Pancreas (tissue), 10 donors: ENCODE measurements around the gene AANAT. TPM values are rescaled to one million over a fixed set of nuclear protein-coding genes. Genes with fewer than 3 reads are reported as not detected.
A peak's percentile ranks its signal among the peaks of the same experiment; 100 is the strongest.

Experiments
- ATAC-seq, 4 donors: fragments of 200-7000 bp; cut with Tn5 transposase; one replicate each; pipeline versions ENCODE4 v1.8.0 to v1.9.1; 2020; ENCODE audit warnings: mild to moderate bottlenecking in 4 of 4, moderate library complexity in 4 of 4
- DNase-seq, 6 donors: peaks; one replicate each; pipeline ENCODE4 v3.0.0-alpha.2; 2020
- FAIRE-seq: peaks from 2 replicates; lab custom pipeline; 2012; peaks lifted over from hg19 to GRCh38; lab: Jason Lieb, UNC
- H3K27ac ChIP-seq, 4 donors: fragments of 200-600 bp; sonication (generic); 1 replicate in 3 of 4; 2 replicates in 1 of 4; pipeline versions ENCODE4 v1.5.0 to v1.8.0; 2020
- H3K27me3 ChIP-seq, 4 donors: fragments of 200-600 bp; one replicate each; pipeline ENCODE4 v1.8.0; 2021
- H3K36me3 ChIP-seq, 3 donors: fragments of 200-600 bp; sonication (generic) in 1 of 3; one replicate each; pipeline versions ENCODE4 v1.5.0 to v1.8.0; 2020 to 2021
- H3K4me1 ChIP-seq, 3 donors: fragments of 200-600 bp; one replicate each; pipeline ENCODE4 v1.8.0; 2021
- H3K4me3 ChIP-seq, 4 donors: fragments of 200-600 bp; sonication (generic) in 2 of 4; one replicate each; pipeline versions ENCODE4 v1.5.0 to v1.8.0; 2020 to 2021
- H3K9me3 ChIP-seq, 4 donors: fragments of 200-600 bp; one replicate each; pipeline ENCODE4 v1.8.0; 2021
- WGBS, 2 donors: extraction: QIAGEN DNeasy Blood & Tissue Kit; methylation state at CpG; one replicate each; pipeline ENCODE4 v1.1.7; 2013; 5-methylcytosine and 5-hydroxymethylcytosine counted together
- intact Hi-C, 3 donors: fragments of 100-400 bp; cut with DNase I; formaldehyde crosslinking; loops; one replicate each; pipeline versions ENCODE4 v1.11.1 to v1.14.2; 2022
- polyA plus RNA-seq, 2 donors: library from polyadenylated mRNA; stranded (reverse); fragments of 200-250 nt; gene quantifications; one replicate each; pipeline ENCODE4 v1.2.3, GENCODE V29; 2013
- total RNA-seq, 6 donors: library from RNA; stranded (reverse); fragmentation: NEBNext Ultra II Directional in 4 of 6; extraction: Animal tissue kit (Norgen Biotek cat#: 25700) in 4 of 6; gene quantifications; one replicate each; pipeline versions ENCODE4 v1.2.1 to v1.2.4, GENCODE V29; 2021 to 2023
- TF ChIP-seq, protein P1 (sequence below), 4 donors: fragments of 200-600 bp; sonication (generic) in 3 of 4; IDR thresholded peaks; one replicate each; pipeline versions ENCODE4 v1.5.0 to v1.8.0; 2021; ENCODE audit warnings: antibody characterized with exemption in 4 of 4
- donor health status: healthy with polysubstance abuse.
- donor health status: DM: no; HTN: no; CAD: no; lungs with moderate emphysema.
- donor health status: DM: no; HTN: no; CAD: no.
- donor health status: control.
- donor health status: control.
- donor health status: Bipolar disorder and iron deficiency.
- donor health status: DM: yes; HTN: yes; CAD: no.
- donor health status: DM: no; HTN: no; CAD: no.
- donor health status: DM: no; HTN: no; CAD: no.
- donor health status: DM: yes; HTN: yes; CAD: no.

AANAT gene
- total and polyA plus RNA-seq, 8 donors: 0.16 to 0.23 TPM; not detected in 6

DNA sequence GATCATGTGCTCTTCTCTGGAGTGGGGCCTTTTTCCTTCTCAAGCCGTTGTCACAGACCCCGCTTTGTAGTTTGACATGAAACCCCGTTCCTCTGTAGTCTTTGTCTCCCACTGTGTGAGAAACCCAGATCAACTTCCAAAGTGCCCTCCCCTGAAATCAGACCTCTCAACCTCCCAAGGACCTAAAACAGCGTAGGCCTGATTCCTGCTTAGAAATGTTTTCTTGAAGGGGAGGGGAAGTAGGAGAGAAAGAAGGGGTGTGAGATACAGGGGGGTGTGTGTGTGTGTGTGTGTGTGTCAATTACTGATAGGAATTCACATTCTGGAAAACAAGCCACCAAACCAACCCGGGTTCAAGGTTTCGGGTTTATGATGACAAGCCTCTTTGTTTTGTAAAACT, 15.9 kb upstream of the AANAT start:
- 44% methylated on average over 6 of the region's 6 CpGs for WGBS, 2 donors
- ATAC-seq: no peak
- Histone ChIP-seq H3K36me3 (no peaks in the 10 kb centered on the region), H3K27ac (no peak overlapping the region), H3K27me3 (no peaks in the 10 kb centered on the region), H3K4me1 (peaks cover 0 to 14% (median 4%) of the 10 kb centered on the region in 3 donors), H3K9me3 (no peaks in the 10 kb centered on the region), H3K4me3 (peak overlapping the region in 2 of 4 donors; percentile 92 to 97)
- TF ChIP-seq, protein P1, sequence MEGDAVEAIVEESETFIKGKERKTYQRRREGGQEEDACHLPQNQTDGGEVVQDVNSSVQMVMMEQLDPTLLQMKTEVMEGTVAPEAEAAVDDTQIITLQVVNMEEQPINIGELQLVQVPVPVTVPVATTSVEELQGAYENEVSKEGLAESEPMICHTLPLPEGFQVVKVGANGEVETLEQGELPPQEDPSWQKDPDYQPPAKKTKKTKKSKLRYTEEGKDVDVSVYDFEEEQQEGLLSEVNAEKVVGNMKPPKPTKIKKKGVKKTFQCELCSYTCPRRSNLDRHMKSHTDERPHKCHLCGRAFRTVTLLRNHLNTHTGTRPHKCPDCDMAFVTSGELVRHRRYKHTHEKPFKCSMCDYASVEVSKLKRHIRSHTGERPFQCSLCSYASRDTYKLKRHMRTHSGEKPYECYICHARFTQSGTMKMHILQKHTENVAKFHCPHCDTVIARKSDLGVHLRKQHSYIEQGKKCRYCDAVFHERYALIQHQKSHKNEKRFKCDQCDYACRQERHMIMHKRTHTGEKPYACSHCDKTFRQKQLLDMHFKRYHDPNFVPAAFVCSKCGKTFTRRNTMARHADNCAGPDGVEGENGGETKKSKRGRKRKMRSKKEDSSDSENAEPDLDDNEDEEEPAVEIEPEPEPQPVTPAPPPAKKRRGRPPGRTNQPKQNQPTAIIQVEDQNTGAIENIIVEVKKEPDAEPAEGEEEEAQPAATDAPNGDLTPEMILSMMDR (IDR thresholded peaks at IDR 0.05): no peak
- FAIRE-seq: no peak
- intact Hi-C loops: no loop called here
- DNase-seq: no peak

- TF ChIP-seq, protein P1 (IDR thresholded peaks at IDR 0.05): no peak
- H3K27ac ChIP-seq: peak overlapping the region in 2 of 4 donors; percentile 35 to 39
- no peaks in the 10 kb centered on the region for H3K36me3 ChIP-seq
- intact Hi-C loops: no loop called here
- no peak for FAIRE-seq
- H3K4me3 ChIP-seq: peak overlapping the region; percentile 89 to 99 (median 94)
- H3K4me1 ChIP-seq: peaks cover 0 to 8% (median 4%) of the 10 kb centered on the region in 3 donors
- no peaks in the 10 kb centered on the region for H3K27me3 ChIP-seq
- WGBS, 2 donors: 0 to 1% methylated on average over 25 to 29 of the region's 29 CpGs
- no peaks in the 10 kb centered on the region for H3K9me3 ChIP-seq
- ATAC-seq: peak; percentile 57 to 71 (median 67)
- DNase-seq: peak in 1 of 6 donors; percentile 82
Observed at GRCh38 chr17:76452127-76452659, 15.2 kb upstream of the AANAT start.

DNA sequence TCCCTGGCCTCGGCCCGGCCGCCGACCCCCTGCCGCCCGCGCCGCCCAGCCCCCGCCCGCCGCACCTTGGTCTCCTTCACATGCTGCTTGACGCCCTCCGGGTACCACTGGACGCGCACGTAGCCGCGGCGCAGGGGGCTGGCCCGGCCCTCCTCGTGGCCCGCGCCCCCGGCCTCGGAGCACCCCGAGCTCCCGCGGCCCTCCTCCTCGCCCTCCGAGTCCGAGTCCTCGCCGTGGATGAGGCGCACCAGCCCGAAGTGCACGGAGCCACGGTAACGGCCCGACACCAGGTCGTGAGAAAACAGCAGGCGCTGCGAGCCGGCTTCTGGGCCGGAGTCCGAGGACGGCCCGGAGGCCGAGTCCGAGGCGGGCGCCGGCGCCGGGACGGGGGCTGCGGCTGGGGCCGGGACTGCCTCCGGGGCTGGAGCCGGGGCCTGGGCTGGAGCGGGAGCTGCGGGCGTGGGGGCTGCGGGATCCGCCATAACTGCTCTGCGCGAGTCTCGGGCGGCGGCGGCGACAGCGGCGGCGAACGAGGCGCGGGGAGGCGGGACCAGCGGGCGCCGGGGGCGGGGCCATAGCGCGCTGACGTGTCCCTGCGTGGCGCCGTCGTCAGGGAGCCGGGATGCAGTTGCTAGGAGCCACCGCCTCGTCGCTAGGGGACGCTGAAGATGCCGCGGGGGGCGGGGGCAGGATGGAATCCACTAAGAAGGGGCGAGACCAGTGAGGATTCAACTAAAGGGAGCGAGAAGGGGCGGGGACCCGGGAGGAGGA, 14.6 kb upstream of the AANAT start, which contains the start of gene UBE2O:
Gene UBE2O, minus strand, starts transcription at position 493 of the 771 bp plus-strand sequence. Its CDS starts 11 bp downstream, at position 482.
- FAIRE-seq (no peak), DNase-seq (peak; percentile 81 to 96 (median 90)), ATAC-seq (peak; percentile 96 to 98 (median 97))
- peaks cover 0 to 6% (median 4%) of the 10 kb centered on the region in 3 donors for H3K4me1 ChIP-seq
- 0 to 1% methylated on average over 46 to 101 of the region's 101 CpGs for WGBS, 2 donors
- H3K27ac ChIP-seq: peak within 1 kb of the TSS; percentile 35 to 54 (median 42)
- peak within 1 kb of the TSS; percentile 89 to 99 (median 94) for H3K4me3 ChIP-seq
- no peaks in the 10 kb centered on the region for H3K27me3 ChIP-seq
- no peaks in the 10 kb centered on the region for H3K36me3 ChIP-seq
- TF ChIP-seq, protein P1 (IDR thresholded peaks at IDR 0.05): peak in 1 of 4 donors; percentile 10
- intact Hi-C loops: no loop called here
- H3K9me3 ChIP-seq: no peaks in the 10 kb centered on the region

- intact Hi-C loops: no loop called here
- H3K4me3 ChIP-seq: no peak overlapping the region
- ATAC-seq: no peak
- DNase-seq: no peak
- H3K4me1 ChIP-seq: peaks cover 0 to 4% (median 4%) of the 10 kb centered on the region in 3 donors
- FAIRE-seq: no peak
- WGBS, 2 donors: 14 to 16% methylated on average over 6 of the region's 6 CpGs
- H3K27ac ChIP-seq: no peak overlapping the region
- no peaks in the 10 kb centered on the region for H3K36me3 ChIP-seq
- H3K27me3 ChIP-seq: no peaks in the 10 kb centered on the region
- H3K9me3 ChIP-seq: no peaks in the 10 kb centered on the region
- TF ChIP-seq, protein P1 (IDR thresholded peaks at IDR 0.05): no peak
Observed at GRCh38 chr17:76453431-76453743, 14.0 kb upstream of the AANAT start.
